GM12874 (cell line): ENCODE results near the gene COL16A1.

Source experiments
- CTCF ChIP-seq: IDR thresholded peaks from 2 replicates; pipeline ENCODE4 v1.5.1; 2011; ENCODE audit warnings: low read depth, mild to moderate bottlenecking, control low read depth, low read length, moderate library complexity; ENCODE audit not compliant: insufficient read depth

Gene COL16A1

DNA sequence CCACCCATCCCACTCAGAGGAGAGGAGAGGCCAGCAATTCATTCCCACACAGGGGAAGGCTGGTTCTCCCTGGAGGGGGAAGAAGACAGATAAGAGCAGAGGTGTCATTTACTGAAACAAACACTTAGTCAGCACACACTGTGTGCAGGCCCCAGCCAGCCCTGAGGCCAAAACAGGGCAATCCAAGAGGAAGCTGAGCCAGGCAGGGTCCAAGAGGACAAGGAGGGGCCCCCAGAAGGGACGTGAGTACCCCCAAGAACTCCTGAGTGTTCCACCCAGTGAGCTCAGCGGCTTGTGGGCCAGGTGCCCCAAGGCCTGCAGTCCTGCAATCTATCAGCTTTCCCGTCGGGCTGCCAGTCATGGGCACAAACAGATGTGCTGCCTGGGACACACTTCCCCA is 44.5 kb upstream of the COL16A1 start:
- no peak for TF ChIP-seq CTCF

DNA sequence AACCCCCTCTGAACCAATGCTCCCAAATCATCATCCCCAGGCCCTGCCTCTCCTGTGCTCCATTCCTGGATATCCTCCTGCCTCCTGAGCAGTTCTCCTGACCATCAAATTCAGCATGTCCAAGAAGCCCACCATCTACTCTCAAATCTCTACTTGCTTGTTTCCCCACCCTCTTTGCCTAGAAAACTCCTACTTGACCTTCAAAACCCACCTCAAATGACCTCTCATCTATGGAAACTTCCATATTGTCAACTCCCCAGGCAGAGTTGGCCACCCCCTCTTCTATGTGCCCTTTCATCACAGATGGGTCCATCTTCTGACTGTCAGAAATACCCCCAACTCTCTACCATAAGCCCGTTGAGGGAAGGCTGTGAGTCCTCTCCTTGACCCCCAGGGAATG is 43.5 kb upstream of the COL16A1 start:
- TF ChIP-seq CTCF, result no peak

DNA sequence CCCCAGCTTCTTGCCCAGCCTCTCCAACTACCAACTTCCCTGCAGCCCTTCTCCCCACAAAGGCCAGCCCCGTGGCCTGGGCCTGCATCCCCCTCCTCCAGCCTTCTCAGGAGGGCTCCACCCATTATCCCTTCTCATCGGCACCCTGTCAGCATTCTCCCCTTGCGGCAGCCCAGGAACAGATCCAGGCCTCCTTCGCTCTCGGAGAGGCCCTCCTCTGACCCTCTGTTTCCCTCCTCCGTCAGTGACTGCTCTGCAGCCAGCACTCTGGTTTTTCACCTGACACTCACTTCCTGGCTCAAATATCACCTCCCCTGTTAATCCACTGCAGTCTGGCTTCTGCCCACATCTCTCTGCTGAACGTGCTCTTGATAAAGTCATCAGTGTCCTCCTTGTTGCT is 42.9 kb upstream of the COL16A1 start:
- TF ChIP-seq CTCF, result no peak

- no peak for TF ChIP-seq CTCF
Measured at GRCh38 chr1:31745946-31746670, 42.3 kb upstream of the COL16A1 start.

DNA sequence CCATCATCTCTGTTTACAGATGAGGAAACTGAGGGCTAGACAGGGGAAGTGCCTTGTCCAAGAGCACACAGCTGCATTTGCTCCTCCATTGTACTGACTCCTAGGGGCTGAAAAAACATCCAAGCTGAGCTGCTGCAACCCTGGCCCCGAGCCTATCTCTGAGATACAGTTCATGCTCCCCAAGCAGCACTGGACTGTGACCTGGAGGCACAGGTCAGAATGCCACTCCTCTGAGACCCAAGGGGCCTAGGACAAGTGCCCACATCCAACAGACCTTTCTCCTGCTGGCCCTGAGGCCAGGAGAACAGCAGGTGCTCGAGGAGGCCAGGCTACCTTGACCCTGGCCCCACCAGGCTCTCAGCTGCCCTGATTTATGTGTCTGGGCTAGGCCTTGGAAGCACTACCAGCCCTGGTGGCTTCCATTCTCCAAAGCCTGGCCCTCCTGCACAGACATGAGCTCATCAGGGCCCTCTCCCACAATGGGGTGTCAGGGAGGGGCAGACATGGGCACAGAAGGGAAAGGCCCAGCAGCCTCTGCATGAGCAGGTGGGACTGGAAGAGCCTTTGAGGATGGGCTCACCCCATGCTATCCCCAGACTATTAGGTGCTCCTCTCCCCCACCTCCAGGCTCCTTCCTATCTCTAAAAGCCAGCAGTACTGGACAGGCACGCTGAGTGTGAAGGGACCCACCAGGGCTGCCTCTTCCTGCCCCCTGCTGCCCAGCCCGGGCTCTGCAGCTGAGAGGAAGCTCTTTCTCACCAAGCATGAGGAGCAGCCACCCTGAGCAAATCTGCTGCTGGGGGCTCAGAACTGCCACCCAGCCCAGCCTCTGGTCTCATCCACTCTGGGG is 41.5 kb upstream of the COL16A1 start:
- peak; percentile 95 for TF ChIP-seq CTCF

DNA sequence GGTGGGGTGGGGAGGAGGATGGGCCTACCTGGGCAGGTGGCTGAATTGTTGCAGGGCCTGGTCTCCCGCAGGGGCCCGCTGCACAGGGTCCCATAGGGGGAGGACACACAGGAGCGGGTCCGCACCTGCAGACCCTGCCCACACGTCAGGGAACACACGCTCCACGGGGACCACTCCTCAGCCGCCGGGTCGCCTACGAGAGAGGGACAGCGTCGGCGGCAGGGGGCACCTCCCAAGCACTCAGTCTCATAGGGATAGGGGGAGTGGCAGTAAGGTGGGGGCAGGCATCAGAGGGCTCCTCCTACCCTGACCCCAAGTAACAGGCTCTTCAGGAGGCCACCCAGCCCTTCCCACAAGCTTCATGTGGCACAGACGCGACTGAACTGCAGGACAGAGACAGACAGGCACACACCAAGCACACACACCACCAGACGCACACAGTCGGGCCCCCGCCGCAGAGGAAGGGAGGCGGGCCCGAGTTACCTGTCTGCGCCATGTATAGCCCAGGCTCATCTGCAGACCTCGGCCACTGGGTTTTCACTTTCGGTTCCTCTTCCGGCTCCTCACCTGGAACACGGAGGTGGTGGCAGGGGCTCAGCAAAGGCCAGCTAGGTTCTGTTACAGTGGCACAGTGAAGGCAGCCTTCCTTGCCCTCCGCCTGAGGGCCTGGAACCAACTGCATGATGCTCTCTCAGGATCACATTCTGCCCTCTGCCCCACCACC is 40.5 kb upstream of the COL16A1 start:
- no peak for TF ChIP-seq CTCF

DNA sequence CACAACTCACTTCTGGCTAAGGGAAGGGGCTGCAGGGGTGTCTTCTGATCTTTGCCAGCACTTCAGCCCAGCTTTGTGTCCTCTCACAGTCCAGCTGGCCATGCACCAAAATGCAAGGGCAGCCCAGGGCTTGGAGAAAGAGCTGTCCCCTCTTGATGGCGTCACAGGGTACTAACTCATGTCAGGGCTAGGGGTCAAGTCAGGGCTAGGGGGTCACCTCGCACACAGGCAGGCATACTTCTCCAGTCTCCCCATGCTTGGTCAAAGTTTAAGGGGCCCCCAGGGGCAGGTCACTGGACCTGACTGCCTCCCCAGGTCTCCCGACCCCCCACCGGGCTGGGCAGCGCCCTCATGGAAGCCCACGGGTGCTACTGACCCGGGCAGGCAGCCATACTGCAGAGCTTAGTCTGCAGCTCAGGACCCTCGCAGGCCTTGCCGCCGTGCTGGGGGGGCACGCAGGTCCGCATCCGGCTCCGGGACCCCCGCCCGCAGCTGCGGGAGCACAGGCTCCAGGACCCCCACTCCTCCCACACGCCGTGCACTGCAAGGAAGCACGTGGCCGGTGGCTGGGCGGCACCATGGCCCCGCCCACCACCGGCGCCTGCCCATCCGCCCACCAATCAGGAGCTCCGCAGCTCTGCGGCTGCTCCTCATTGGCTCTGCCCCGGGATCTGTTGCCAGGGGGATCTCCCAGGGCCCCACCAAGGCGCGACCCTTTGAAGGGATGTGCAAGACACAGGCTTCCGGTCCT is 38.8 kb upstream of the COL16A1 start:
- TF ChIP-seq CTCF, result no peak
